Brain pericyte (primary cell): ENCODE data around the gene SRP9.

Source experiments
- DNase-seq: peaks from one replicate; pipeline ENCODE4 v3.0.0-alpha.2; 2012; ENCODE audit warnings: low read depth, low spot score

SRP9 gene

DNA sequence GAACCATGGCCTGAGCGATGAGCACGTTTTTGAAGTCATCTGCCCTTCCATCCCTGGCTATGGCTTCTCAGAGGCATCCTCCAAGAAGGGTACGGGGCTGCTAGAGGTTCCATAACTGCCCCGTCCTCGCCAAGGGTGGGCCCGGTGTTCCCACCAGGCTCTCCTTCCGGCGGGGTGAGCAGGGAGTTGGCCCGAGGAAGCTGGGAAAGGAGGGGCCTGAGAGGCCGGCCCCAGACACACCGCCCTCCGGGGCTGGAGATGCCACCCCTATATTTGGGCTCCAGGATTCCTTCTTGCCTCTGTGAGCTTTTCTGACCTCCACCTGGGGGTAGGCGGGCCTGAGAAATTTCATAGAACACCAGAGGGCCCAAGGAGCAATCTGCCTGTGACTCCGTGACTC lies 61.2 kb downstream of the SRP9 start:
- DNase-seq, result no peak
